NT2/D1 (cell line): ENCODE data around the gene STXBP6.

Source experiments
- SUZ12 ChIP-seq: IDR thresholded peaks from 2 replicates; pipeline ENCODE4 v1.6.1; 2011; ENCODE audit not compliant: insufficient read length, insufficient read depth; ENCODE audit errors: extremely low read depth
- YY1 ChIP-seq: IDR thresholded peaks from 2 replicates; pipeline ENCODE4 v1.6.1; 2011; ENCODE audit not compliant: insufficient read length, insufficient read depth

DNA sequence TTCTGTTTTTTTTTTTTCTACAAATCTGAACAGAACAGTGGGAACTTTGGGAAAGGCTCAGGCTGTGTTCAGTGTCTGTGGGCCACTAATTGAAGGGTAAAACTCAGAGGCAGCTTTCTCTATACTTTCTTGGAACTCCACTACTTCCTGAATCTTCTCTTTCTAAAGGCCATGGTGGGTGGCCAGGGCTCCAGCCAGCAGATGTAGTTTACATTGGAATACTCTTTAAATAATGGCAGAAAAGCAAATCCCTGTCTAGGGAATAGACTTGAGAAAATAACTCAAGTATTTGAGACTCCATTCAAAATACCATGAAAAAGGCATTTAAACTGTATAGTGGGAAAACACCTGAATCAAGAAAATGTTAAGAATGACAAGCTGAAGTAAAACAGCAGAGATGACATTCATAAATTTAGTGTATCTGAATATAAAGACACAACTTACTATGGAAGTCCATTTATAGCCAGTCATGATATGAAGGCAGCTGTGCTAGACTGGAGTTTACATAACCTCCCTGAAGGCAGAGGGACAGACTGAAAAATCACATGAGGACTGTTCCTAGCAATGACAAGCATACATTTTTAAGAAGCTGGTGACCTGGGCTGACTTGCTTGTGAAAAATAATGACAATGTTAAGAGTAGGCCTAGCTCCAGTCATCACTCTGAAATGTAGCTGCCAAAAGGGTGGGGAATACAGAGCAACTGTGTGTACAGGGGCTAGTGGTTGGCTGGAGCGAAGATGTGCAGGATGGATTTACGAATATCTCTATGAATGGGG, 168.6 kb downstream of the STXBP6 start:
- TF ChIP-seq YY1, result no peak
- no peak for TF ChIP-seq SUZ12
